A549 (cell line): ENCODE measurements around the gene HMGXB3. TPM values are rescaled to one million over a fixed set of nuclear protein-coding genes. Genes with fewer than 3 reads are reported as not detected.

Experiments used
- ATAC-seq, 2 experiments: fragments of 200-7000 bp in 1 of 2; fragments of >200 bp in 1 of 2; cut with Nextera tagmentation in 1 of 2; cut with Tn5 transposase in 1 of 2; 3 replicates each; pipeline versions ENCODE4 v1.8.0 to v1.9.1; 2018 to 2020; ENCODE audit warnings: mild to moderate bottlenecking in 1 of 2, moderate library complexity in 1 of 2
- CTCF ChIA-PET: fragments of 300-600 bp; sonication (Branson Sonifier 250); formaldehyde crosslinking; extraction: SDS; loops from one replicate; lab custom pipeline; 2021; ENCODE audit warnings: antibody characterized with exemption, inconsistent platforms; lab: Yijun Ruan, JAX
- POLR2A ChIA-PET: fragments of 350-600 bp; formaldehyde crosslinking; extraction: SDS; loops from one replicate; lab custom pipeline; 2021; ENCODE audit warnings: antibody characterized with exemption, inconsistent platforms; lab: Yijun Ruan, JAX
- DNase-seq, 2 experiments: peaks; one replicate each; pipeline versions ENCODE4 v3.0.0 to v3.0.0-alpha.2; 2011 to 2016; ENCODE audit warnings: low read depth in 1 of 2, low spot score in 1 of 2
- FAIRE-seq: peaks from 2 replicates; lab custom pipeline; 2011; peaks lifted over from hg19 to GRCh38; lab: Jason Lieb, UNC
- H3K27ac ChIP-seq, 2 experiments: fragments of >200 bp; sonication (Bioruptor Twin); formaldehyde crosslinking; 3 replicates each; pipeline ENCODE4 v1.5.1; 2016 to 2017
- H3K4me1 ChIP-seq: fragments of >200 bp; sonication (Bioruptor Twin); formaldehyde crosslinking; 3 replicates; pipeline ENCODE4 v1.6.1; 2016
- H3K4me2 ChIP-seq: fragments of >200 bp; sonication (Bioruptor Twin); formaldehyde crosslinking; 3 replicates; pipeline ENCODE4 v1.6.1; 2016
- H3K4me3 ChIP-seq: fragments of >200 bp; sonication (Bioruptor Twin); formaldehyde crosslinking; 3 replicates; pipeline ENCODE4 v1.5.1; 2016
- H3K9me3 ChIP-seq: fragments of >200 bp; sonication (Bioruptor Twin); formaldehyde crosslinking; 3 replicates; pipeline ENCODE4 v1.6.1; 2016
- CBX2 ChIP-seq: fragments of 200-600 bp; sonication (generic); IDR thresholded peaks from 2 replicates; pipeline ENCODE4 v1.6.1; 2016; ENCODE audit warnings: low read depth, mild to moderate bottlenecking, borderline replicate concordance
- EHMT2 ChIP-seq: fragments of 200-600 bp; sonication (generic); IDR thresholded peaks from 2 replicates; pipeline ENCODE4 v1.6.1; 2016; ENCODE audit warnings: antibody characterized with exemption, low read depth, mild to moderate bottlenecking, moderate library complexity
- ESRRA ChIP-seq: fragments of 150-350 bp; IDR thresholded peaks from 2 replicates; pipeline ENCODE4 v1.6.1; 2014; ENCODE audit warnings: mild to moderate bottlenecking, low read length, borderline replicate concordance
- HDAC2 ChIP-seq: fragments of 200-600 bp; sonication (generic); IDR thresholded peaks from 2 replicates; pipeline ENCODE4 v1.6.1; 2016
- HEYL ChIP-seq: fragments of 250-450 bp; sonication (Bioruptor Pico); IDR thresholded peaks from 2 replicates; pipeline ENCODE4 v1.8.0; 2021; ENCODE audit warnings: mild to moderate bottlenecking, moderate library complexity
- HOXA7 ChIP-seq: fragments of 250-450 bp; sonication (Bioruptor Pico); IDR thresholded peaks from 2 replicates; pipeline ENCODE4 v1.5.0; 2020; ENCODE audit warnings: mild to moderate bottlenecking, moderate library complexity
- HOXB13 ChIP-seq: fragments of 250-450 bp; sonication (Bioruptor Pico); IDR thresholded peaks from 2 replicates; pipeline ENCODE4 v1.5.0; 2020; ENCODE audit warnings: low read depth, mild to moderate bottlenecking, moderate library complexity
- KDM5A ChIP-seq: fragments of 200-600 bp; sonication (generic); IDR thresholded peaks from 2 replicates; pipeline ENCODE4 v1.6.1; 2016; ENCODE audit warnings: antibody characterized with exemption, mild to moderate bottlenecking
- MAZ ChIP-seq: fragments of 150-350 bp; IDR thresholded peaks from 2 replicates; pipeline ENCODE4 v1.6.1; 2014; ENCODE audit warnings: antibody characterized with exemption, low read depth, low read length, borderline replicate concordance
- MYC ChIP-seq: IDR thresholded peaks from 2 replicates; pipeline ENCODE4 v1.6.1; 2012; ENCODE audit warnings: mild to moderate bottlenecking, inconsistent platforms, low read length, improper control_type of control experiment, borderline replicate concordance
- NFE2L2 ChIP-seq: fragments of 150-350 bp; conservative IDR thresholded peaks from 2 replicates; pipeline ENCODE4 v1.6.1; 2014; ENCODE audit warnings: low read length
- POLR2AphosphoS2 ChIP-seq: conservative IDR thresholded peaks from 2 replicates; pipeline ENCODE4 v1.6.1; 2012; ENCODE audit warnings: low read length, improper control_type of control experiment, inconsistent platforms
- SMC3 ChIP-seq: fragments of >200 bp; sonication (Bioruptor Twin); formaldehyde crosslinking; IDR thresholded peaks from 3 replicates; pipeline ENCODE4 v1.6.1; 2018; ENCODE audit warnings: inconsistent platforms
- SREBF2 ChIP-seq: fragments of 450-650 bp; IDR thresholded peaks from 2 replicates; pipeline ENCODE4 v1.6.1; 2014; ENCODE audit warnings: mild to moderate bottlenecking, moderate library complexity
- TP53 ChIP-seq: fragments of 250-450 bp; sonication (Bioruptor Pico); IDR thresholded peaks from 2 replicates; pipeline ENCODE4 v1.5.0; 2021; ENCODE audit warnings: mild to moderate bottlenecking, moderate library complexity
- ZFP36 ChIP-seq: fragments of 450-650 bp; IDR thresholded peaks from 2 replicates; pipeline ENCODE4 v1.6.1; 2014; ENCODE audit warnings: borderline replicate concordance; ENCODE audit not compliant: partially characterized antibody
- ZNF302 ChIP-seq: fragments of 250-450 bp; sonication (Bioruptor Pico); IDR thresholded peaks from 2 replicates; pipeline ENCODE4 v1.9.0; 2021; ENCODE audit warnings: inconsistent platforms, mild to moderate bottlenecking, moderate library complexity
- ZSCAN20 ChIP-seq: fragments of 250-450 bp; sonication (Bioruptor Pico); IDR thresholded peaks from 2 replicates; pipeline ENCODE4 v1.8.0; 2022; ENCODE audit warnings: mild to moderate bottlenecking, moderate library complexity
- WGBS: methylation state at CpG from one replicate; pipeline ENCODE4 v1.1.6; 2017; ENCODE audit errors: missing lambda C conversion rate; 5-methylcytosine and 5-hydroxymethylcytosine counted together
- polyA plus RNA-seq, 4 experiments: library from polyadenylated mRNA; depleted of rRNA in 3 of 4; stranded (reverse); fragments of >200 nt; fragmentation: RNase III in 1 of 4; extraction: RNeasy Plus Mini Kit Qiagen cat#74134 plus additional on column Dnase treatment in 1 of 4; gene quantifications; 2 replicates in 3 of 4; 3 replicates in 1 of 4; pipeline ENCODE4 v1.2.3, GENCODE V29; 2011 to 2017
- TF ChIP-seq, protein P1 (sequence below): IDR thresholded peaks from 2 replicates; pipeline ENCODE4 v1.6.1; 2012; ENCODE audit warnings: low read depth, borderline replicate concordance
- TF ChIP-seq, protein P2 (sequence below): fragments of 150-350 bp; IDR thresholded peaks from 2 replicates; pipeline ENCODE4 v1.6.1; 2014; ENCODE audit warnings: low read depth, mild to moderate bottlenecking, low read length
- TF ChIP-seq, protein P3 (sequence below): fragments of 250-450 bp; sonication (Bioruptor Pico); IDR thresholded peaks from 2 replicates; pipeline ENCODE4 v1.5.0; 2021; ENCODE audit warnings: mild to moderate bottlenecking, moderate library complexity, borderline replicate concordance
- TF ChIP-seq, protein P4 (sequence below): fragments of >200 bp; sonication (Bioruptor Twin); formaldehyde crosslinking; IDR thresholded peaks from 3 replicates; pipeline ENCODE4 v1.6.1; 2016

HMGXB3 gene
- polyA plus RNA-seq, 2 of the 4 experiments (the other 2 are of a cell fraction) = 20.5 to 34.1 TPM

GRCh38 chr5:150058480-150059126, 58.1 kb downstream of the HMGXB3 start (continued):
- TF ChIP-seq, protein P1, sequence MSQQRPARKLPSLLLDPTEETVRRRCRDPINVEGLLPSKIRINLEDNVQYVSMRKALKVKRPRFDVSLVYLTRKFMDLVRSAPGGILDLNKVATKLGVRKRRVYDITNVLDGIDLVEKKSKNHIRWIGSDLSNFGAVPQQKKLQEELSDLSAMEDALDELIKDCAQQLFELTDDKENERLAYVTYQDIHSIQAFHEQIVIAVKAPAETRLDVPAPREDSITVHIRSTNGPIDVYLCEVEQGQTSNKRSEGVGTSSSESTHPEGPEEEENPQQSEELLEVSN = no peak
- TF ChIP-seq POLR2AphosphoS2 = no peak
- TF ChIP-seq TP53 (CRISPR knock-in tag) = no peak
- no peak for TF ChIP-seq ZFP36

GRCh38 chr5:150059623-150060022, 59.1 kb downstream of the HMGXB3 start:
- POLR2A ChIA-PET = no interaction called here
- FAIRE-seq = no peak
- H3K4me3 ChIP-seq = no peak overlapping the region
- TF ChIP-seq ZSCAN20 (CRISPR knock-in tag) (no peak), EHMT2 (no peak), ESRRA (no peak), ZFP36 (no peak), CBX2 (no peak), HDAC2 (no peak), NFE2L2 (no peak), HEYL (CRISPR knock-in tag) (no peak), MAZ (no peak), ZNF302 (CRISPR knock-in tag) (no peak), MYC (no peak), SREBF2 (no peak), SMC3 (no peak), KDM5A (no peak), HOXB13 (CRISPR knock-in tag) (no peak), HOXA7 (CRISPR knock-in tag) (no peak)
- TF ChIP-seq, protein P2, sequence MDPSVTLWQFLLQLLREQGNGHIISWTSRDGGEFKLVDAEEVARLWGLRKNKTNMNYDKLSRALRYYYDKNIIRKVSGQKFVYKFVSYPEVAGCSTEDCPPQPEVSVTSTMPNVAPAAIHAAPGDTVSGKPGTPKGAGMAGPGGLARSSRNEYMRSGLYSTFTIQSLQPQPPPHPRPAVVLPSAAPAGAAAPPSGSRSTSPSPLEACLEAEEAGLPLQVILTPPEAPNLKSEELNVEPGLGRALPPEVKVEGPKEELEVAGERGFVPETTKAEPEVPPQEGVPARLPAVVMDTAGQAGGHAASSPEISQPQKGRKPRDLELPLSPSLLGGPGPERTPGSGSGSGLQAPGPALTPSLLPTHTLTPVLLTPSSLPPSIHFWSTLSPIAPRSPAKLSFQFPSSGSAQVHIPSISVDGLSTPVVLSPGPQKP = no peak
- TF ChIP-seq, protein P3, sequence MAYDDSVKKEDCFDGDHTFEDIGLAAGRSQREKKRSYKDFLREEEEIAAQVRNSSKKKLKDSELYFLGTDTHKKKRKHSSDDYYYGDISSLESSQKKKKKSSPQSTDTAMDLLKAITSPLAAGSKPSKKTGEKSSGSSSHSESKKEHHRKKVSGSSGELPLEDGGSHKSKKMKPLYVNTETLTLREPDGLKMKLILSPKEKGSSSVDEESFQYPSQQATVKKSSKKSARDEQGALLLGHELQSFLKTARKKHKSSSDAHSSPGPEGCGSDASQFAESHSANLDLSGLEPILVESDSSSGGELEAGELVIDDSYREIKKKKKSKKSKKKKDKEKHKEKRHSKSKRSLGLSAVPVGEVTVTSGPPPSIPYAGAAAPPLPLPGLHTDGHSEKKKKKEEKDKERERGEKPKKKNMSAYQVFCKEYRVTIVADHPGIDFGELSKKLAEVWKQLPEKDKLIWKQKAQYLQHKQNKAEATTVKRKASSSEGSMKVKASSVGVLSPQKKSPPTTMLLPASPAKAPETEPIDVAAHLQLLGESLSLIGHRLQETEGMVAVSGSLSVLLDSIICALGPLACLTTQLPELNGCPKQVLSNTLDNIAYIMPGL = no peak
- TF ChIP-seq, protein P4, sequence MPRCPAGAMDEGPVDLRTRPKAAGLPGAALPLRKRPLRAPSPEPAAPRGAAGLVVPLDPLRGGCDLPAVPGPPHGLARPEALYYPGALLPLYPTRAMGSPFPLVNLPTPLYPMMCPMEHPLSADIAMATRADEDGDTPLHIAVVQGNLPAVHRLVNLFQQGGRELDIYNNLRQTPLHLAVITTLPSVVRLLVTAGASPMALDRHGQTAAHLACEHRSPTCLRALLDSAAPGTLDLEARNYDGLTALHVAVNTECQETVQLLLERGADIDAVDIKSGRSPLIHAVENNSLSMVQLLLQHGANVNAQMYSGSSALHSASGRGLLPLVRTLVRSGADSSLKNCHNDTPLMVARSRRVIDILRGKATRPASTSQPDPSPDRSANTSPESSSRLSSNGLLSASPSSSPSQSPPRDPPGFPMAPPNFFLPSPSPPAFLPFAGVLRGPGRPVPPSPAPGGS = no peak
- TF ChIP-seq, all 56 proteins: peak for 0
- WGBS = 89% methylated on average over 10 of the region's 11 CpGs
- Histone ChIP-seq H3K27ac (no peak overlapping the region), H3K4me1 (no peaks in the 10 kb centered on the region), H3K4me2 (no peak overlapping the region), H3K9me3 (no peaks in the 10 kb centered on the region)
- DNase-seq = no peak
- CTCF ChIA-PET = interaction anchor here (2.0 kb wide), 1 partner anchor 62 kb away, joined by 7 read pairs; no protein-coding TSS in a partner anchor
- ATAC-seq = no peak
